ENCODE results near the gene EXOC4.

EXOC4 gene

DNA sequence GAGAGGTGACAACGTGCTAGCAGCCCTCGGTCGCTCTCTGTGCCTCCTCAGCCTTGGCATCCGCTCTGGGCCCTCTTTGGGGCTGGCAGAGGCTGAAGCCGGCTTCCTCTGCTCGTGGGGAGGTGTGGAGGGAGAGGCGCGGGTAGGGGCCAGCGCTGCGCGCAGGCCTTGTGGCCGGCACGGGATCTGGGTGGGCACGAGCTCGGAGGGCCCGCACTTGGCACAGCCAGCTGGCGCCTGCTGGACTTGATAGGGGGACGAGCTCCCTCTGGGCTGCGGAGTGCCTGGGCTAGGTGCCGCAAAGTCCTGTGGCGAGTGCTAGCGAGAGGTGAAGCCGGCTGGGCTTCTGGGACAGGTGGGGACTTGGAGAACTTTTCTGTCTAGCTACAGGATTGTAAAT lies 170.7 kb downstream of the EXOC4 start:
- no peak for DNase-seq (ENCODE audit: low read depth in 1 of 2, low spot score in 1 of 2)

DNA sequence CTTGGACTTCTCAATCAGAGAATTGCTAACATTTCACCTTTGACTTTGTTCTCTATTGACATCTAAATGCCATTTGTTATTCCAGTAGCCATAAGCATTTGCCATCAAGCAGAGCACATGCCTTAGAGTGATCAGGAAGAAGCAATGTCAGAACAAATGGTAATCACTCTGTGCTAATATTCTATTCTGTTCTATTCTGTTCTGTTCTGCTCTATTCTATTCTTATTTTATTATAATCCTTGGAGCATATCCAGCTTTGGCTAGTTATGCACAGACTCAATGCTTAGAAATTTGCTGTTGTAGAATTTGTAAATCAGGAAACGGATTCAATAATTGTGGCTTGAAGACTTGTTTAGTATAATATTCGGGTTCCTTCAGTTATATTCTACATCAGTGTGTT lies 175.4 kb downstream of the EXOC4 start:
- no peak for DNase-seq (ENCODE audit: low read depth in 1 of 2, low spot score in 1 of 2)

DNA sequence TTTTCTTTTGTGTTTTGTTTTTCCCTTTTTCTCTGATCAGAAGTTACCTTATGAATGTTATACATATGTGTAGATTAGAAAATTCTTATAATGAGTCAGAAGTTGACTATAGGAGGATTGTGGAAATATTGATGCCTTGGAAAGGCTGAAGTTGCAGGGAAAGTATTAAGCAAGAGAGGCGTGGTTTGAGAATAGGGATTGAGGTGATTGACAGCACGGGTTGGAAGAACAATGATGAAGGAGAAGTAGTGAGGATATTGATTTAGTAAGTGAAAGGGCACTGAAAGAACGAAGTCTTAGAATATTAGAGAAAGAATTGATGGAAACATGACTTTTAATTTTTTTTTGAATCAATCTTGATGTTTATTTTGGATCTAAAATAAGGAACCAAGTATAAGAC lies 176.0 kb downstream of the EXOC4 start:
- no peak for DNase-seq (ENCODE audit: low read depth in 1 of 2, low spot score in 1 of 2)

DNA sequence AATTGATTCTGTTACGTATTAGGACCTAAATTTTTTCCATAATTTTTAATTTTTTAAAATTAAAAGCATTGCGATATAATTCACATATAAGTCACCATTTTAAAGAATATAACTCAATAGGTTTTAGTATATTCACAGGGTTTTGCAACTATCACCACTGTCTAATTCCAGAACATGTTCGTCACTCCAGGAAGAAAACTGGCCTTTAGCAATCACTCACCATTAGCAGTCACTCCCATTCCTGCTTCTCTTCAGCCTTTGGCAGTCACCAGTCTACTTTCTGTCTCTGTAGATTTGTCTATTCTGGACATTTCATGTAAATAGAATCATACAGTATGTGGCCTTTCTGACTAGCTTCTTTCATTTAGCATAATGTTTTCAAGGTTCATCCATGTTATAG lies 176.5 kb downstream of the EXOC4 start:
- no peak for DNase-seq (ENCODE audit: low read depth in 1 of 2, low spot score in 1 of 2)

DNA sequence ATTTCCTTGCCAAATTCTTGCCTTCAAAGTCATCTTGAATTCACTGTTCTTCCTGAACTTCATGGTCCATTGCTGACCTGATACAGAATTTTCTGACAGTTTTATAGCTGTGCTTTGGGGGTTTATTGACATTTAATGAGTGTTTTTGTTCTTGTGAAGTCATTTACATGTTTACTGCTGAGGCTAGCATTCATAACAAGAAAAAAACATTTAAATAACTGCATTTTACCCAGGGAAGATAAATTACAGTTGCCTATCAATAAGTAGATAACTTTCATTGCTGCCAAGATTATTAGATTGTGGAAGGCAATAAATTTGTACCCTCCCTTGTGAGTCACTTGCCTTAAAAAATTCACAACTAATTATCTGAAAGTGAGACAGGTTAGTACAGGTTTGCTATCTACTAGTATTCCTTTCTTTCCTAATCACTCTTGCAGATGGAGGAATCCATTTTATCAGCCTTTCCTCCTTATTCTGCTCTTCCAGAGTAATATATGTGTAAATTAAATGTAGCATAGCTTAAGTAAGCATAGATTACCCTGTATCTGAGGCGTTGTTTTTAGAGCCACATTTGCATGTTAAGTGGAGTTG lies 178.4 kb downstream of the EXOC4 start:
- DNase-seq (ENCODE audit: low read depth in 1 of 2, low spot score in 1 of 2), result no peak

DNA sequence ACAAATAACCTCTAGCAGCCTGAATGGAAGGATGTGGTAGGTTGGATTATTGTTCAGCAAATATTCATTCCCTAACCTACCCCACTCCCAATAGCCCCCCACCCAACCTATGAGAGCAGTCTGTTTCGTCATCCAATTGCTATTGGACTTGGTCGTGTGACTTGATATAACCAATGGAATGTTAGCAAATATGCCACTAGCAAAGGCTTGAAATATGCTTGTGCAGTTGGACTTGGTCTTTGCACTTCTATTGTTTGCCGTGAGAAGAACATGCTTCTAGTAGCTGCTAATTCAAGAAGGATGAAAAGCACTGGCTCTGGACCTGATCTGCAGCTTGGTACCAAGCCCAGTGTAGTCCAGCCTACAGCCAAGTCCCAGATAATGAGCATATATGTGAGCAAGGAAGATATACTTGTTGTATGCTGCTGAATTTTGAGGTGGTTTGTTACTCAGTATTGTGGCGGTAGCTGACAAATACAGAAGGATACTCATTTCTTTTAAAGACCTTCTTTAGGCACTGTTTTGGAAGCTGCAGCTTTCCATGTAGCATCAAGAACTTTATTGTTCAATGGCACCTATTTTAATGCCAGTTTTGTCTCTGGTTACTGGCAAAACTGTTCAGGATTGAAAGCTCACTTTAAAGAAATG lies 180.4 kb downstream of the EXOC4 start:
- DNase-seq (ENCODE audit: low read depth in 1 of 2, low spot score in 1 of 2), result no peak

DNA sequence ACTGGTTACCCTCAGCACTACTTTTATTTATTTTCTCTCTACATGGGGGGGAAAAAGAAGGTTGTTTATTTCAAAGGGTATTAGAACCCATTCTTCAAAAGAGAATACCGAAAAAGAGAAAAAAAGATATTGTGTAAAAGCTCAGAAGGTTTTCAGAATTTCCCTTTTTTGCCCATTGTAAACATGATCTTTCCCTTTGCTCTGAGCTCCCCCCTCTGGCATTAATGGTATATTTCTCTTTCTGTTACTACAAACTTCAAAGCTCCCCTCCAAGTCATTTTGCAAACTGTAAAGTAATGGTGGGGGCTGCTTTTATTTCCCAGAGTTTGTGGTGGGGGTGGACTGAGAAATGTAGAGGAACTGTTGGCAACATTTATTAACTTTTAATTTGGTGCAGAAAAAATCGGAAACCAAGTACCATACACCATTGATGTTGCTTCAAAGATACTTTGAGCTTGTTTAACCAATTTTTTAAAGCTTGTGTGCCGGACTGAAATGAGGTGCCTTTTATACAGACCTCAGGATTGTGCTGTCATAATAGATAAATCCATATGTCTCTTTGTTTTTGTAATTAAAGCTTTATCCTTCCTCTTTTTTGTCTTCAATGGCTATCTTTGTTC lies 181.5 kb downstream of the EXOC4 start:
- DNase-seq (ENCODE audit: low read depth in 1 of 2, low spot score in 1 of 2), result no peak

DNA sequence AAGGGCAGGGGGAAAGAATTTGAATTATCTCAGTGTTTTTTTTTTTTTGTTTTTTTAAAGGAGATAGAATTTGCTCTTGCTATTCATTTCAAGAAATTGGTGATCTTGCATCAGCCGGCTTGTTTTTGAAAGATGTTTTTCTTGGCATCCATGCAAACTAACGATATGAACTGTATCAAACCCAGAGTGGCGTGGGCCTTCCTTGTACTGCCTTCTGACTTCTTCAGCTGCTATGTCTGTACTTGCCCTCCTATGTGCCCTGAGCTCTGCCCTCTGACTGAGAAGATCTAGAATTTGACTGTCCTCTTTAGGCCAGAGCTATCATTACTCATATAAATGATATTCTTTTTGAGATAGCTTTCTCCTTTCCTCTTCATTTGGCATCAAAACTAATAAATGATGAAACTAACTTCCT lies 183.1 kb downstream of the EXOC4 start:
- DNase-seq (ENCODE audit: low read depth in 1 of 2, low spot score in 1 of 2), result no peak

DNA sequence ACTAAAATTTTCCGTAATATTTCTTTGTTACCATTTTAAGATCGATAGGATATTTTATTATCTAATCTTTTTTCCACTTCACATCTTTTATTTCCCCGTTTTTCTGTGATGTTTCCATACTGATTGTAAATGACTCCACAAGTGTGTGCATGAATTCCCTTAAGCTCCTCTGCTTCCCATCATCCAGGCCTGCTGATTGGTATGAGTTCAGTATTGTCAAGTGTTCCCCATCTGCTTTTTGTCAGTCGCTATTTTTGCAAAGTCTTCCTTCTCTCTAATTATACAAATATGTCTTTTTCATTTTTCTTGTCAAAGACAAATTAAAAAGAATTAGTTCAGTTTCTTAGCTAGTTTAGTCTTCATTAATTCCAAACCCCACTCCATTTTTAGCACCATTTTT lies 184.7 kb downstream of the EXOC4 start:
- DNase-seq (ENCODE audit: low read depth in 1 of 2, low spot score in 1 of 2), result no peak

DNA sequence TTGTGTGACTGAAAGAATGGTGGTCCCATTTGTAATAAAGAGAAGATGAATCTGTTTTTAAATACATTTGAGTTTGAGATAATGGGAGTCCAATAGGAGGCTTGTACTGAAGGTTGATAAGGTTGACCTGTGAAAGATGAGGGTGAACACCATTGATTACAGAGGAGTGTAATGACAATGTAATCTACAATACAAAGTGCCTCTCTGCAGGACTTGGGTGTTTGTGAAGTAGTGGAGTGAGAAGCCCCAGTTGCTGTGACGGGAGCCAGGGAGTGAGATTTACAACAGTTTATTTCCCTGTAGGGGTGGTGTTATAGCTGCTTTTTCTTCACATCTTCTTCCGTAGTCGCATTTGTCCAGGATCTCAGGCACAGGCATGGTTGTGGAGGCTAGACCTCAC lies 189.9 kb downstream of the EXOC4 start:
- no peak for DNase-seq (ENCODE audit: low read depth in 1 of 2, low spot score in 1 of 2)

DNA sequence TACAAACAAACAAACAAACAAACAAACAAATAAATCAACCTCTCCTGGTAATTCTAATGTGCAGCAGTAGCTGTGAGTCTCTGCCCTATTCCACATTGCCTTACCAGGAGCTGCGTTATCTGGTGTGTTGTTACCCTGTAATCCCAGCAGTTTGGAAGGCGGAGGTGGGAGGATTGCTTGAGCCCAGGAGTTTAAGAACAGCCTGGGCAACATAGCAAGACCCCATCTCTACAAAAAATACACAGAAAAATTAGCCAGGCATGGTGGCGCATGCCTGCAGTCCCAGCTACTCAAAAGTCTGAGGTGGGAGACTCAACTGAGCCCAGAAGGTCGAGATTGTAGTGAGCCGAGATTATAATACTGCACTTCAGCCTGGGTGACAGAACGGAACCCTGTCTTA lies 192.7 kb downstream of the EXOC4 start:
- no peak for DNase-seq (ENCODE audit: low read depth in 1 of 2, low spot score in 1 of 2)

DNA sequence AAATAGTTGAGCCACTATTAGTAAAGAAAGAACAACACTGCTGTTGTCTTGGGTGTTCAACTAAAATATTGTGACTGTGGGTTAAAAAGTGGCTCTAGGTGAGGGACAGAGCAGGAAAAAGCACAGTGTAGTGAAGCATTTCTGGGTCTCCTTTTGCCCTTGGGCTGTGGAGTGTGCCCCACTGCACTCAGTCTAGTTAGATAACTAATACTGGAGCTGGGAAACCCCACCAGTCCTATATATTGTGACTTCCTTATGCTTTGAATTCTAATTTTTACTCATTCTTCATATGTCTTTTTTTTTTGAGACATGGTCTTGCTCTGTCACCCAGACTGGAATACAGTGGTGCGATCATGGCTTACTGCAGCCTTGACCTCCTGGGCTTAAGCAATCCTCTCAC lies 195.1 kb downstream of the EXOC4 start:
- DNase-seq (ENCODE audit: low read depth in 1 of 2, low spot score in 1 of 2), result no peak

DNA sequence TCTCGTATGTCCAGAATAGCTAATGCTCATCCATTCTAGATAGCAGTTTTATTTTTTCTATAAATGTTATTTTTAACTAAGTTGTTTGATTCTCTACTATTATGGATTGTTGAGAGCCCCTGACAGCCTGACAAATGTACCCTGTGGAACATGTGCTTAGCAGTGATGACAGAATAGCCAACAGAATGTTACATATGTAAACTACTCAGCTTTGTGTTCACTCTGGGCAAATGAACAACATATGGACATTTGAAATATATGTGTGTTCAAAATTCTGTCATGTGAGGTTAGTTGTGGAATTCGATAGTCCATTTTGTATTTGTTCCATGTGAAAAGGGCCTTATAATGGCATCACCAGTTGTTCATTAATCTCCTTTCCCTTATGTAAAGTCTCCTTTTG lies 199.7 kb downstream of the EXOC4 start:
- DNase-seq (ENCODE audit: low read depth in 1 of 2, low spot score in 1 of 2), result no peak

DNA sequence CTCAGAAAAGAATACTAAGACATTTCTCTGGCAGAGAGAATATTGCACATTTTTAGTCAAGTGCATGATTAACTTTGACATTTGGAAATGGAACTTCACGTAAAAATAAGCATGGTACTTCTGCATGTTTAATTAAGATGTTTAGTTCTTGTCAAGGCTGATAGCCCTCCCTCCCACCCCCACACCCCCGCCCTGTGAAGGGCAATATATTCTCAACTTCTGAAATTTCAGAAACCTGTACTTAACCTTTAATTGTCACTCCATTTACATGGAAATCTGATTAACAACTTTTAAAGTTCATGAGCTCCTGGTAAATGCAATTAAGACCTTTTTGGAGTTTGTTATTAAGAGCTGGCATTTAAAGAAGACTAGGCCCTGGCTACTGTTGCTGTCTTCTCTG lies 205.8 kb downstream of the EXOC4 start:
- DNase-seq (ENCODE audit: low read depth in 1 of 2, low spot score in 1 of 2), result no peak

DNA sequence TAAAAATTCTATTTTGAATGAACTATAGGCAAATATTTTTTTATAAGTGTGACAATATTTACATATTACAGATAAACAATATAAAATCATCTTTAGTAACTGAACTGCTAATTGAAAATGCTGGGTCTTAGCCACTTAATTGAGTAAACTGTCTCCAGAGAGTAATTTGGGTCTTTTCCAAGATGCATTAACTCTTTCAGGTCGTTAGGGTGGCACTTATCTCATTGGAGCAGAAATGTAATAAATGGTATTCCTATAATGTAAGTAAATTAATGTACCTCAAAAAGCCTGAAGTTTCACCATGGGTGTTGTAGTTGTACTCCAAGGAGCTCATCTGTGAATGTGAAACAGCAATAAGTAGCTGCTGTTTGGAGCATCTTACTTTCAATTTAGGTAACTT lies 208.5 kb downstream of the EXOC4 start:
- no peak for DNase-seq (ENCODE audit: low read depth in 1 of 2, low spot score in 1 of 2)

DNA sequence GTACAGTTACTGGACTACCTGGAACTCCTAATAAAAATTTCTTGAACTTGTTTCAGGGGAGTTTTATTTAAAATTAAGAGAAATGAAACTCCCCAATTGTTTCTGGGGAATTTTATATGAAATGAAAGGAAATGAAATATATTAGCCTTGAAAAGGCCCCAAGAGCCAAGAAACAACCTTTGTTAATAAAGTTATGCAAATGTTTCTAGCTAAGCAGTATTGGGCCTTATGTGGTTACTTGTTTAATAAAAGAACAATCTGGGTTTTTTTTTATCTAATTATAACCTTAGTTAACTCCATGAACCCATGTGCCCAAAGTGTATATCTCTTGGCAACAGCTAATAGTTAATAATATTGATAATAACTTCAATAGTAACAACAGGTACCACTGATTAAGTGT lies 222.8 kb downstream of the EXOC4 start:
- DNase-seq (ENCODE audit: low read depth in 1 of 2, low spot score in 1 of 2), result no peak

DNA sequence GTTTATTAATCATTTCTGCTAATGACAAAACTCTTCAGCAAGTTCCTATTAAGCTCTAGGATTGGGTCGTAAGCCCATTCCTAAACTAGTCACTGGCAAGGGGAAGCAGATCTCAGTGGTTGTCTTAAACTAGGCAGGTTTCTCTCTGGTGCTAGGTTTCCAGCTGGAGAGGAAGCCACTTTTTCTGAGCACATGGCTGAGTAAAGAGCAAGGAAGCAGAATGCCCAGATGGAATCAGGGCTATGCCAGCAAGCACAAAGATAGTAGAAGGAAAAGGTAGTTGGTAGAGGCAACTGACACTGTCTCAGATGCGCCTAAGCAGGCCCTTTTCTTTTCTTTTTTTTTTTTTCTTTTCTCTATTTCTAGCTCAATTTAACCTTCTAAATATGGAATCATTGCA lies 224.9 kb downstream of the EXOC4 start:
- no peak for DNase-seq (ENCODE audit: low read depth in 1 of 2, low spot score in 1 of 2)

DNA sequence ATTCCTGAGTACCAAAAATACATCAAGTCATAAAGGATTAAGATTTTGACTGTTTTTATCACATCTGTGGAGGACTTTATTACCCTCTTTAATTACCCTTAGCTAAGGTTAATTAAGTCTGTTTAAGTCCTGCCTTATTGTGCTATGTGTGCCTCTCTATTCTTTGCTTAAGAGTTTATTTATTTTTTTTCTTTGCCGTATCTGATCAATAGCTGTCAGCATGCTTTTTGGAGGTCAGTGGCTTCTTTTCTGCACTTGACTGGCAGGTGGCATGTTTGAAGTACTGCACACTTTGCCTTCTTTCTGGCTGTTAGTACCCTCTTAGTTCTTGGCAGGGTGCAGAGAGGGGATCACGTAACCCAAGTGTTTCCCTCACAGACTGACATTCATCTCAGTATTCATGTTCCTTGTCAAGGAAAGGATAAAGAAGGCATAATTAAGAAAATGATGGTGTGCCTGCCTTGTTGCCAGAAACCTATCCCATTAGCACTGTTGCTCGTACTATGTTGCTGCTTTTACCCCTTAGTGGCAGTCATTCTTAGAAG lies 225.8 kb downstream of the EXOC4 start:
- no peak for DNase-seq (ENCODE audit: low read depth in 1 of 2, low spot score in 1 of 2)

DNA sequence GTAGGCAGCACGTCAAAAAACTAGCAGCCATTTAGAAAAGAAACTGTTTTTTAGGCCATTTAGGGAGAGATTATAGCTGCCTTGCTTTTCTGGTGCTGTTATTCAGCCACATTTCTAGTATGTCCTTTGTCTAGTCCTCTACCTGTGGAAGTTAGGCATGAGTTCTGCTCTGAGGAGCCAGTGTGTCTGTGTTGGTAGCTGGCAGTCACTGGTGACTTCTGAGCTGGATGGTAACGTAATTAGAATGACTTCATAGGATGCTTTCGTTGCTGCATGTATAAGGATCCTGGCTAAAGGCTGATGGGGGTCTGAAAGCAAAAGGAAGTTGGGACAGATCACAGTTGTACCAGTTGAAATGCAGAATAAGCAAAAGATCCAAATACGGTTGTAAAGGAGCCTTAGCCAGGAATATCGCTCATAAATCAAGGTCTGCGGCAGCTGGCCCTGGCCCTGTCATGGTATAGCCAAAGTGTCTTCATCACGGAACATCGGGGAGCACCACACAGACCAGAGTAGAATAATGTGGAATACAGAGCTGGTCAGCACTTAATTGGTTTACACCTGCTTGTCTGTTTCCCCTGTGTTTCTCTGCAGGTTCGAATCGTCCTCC lies 226.7 kb downstream of the EXOC4 start:
- DNase-seq (ENCODE audit: low read depth in 1 of 2, low spot score in 1 of 2), result no peak

DNA sequence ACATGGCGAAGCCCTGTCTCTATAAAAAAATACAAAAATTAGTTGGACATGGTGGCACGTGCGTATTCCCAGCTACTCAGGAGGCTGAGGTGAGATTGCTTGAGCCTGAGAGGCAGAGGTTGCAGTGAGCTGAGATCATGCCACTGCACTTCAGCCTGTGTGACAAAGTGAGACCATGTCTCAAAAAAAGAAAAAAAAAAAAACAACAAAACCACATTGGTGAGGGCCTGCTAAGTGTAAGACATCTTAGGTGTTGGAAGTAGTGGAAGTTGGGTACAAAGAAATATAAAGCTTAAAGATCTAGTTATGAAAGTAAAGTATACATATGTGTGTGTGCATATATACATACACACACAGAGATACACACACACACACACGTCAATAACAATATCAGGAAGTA lies 228.0 kb downstream of the EXOC4 start:
- DNase-seq (ENCODE audit: low read depth in 1 of 2, low spot score in 1 of 2), result no peak

DNA sequence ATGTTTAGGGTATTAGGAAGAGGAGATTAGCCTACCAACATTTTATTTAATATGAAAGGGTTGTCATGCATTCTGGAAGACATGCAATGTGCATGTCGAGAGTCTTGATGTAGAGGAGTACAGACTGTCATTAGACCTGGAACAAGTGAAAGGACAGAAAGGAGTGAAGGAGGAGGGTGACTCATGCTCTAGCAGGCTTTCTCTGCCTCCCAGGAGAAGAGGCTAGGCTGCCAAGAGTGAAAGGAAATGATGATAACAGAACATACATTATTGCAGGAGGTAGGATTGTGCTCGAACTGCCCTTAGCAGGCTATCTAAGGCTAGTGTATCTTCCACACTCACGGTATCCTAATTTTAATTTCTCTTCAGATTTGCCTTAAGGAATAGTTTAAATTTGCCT lies 228.8 kb downstream of the EXOC4 start:
- DNase-seq (ENCODE audit: low read depth in 1 of 2, low spot score in 1 of 2), result no peak

DNA sequence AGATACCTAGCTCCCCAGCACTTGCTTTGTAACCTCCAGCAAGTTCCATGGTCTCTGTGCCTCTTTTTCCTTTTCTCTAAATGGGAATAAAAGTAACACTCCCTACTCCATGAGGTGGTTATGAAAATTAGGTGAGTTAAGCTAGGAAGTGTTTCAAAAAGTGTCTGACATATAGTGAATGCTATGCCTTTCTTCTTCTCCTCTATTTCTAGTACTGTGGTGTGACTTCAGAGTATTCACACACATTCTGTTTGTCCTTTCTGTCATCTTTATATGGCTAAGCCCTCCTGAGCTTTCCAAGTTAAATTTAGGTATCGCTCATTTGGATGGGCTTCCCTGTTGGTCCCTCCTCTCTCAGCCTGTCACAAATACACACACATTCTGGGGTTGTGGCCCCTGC lies 229.7 kb downstream of the EXOC4 start:
- DNase-seq (ENCODE audit: low read depth in 1 of 2, low spot score in 1 of 2), result no peak

Data from stimulated activated CD4-positive, alpha-beta T cell treated with anti-CD3 and anti-CD28 coated beads, Interleukin-15, amount 100 ng/mL, for 1 hour (primary cell).